Femur (tissue), 1 donor: ENCODE measurements around the gene ZC3H6.
A peak's percentile ranks its signal among the peaks of the same experiment; 100 is the strongest.
"Not testable (repeated sequence)": the region's sequence is repeated elsewhere in the genome, so short reads cannot be mapped to it uniquely, and the experiment has no call there.

Experiments used
- DNase-seq: peaks from one replicate; pipeline ENCODE4 v3.0.0-alpha.2; 2017

Gene ZC3H6

GRCh38 chr2:112332123-112332696 is 56.8 kb downstream of the ZC3H6 start:
- DNase-seq, result no peak

DNA sequence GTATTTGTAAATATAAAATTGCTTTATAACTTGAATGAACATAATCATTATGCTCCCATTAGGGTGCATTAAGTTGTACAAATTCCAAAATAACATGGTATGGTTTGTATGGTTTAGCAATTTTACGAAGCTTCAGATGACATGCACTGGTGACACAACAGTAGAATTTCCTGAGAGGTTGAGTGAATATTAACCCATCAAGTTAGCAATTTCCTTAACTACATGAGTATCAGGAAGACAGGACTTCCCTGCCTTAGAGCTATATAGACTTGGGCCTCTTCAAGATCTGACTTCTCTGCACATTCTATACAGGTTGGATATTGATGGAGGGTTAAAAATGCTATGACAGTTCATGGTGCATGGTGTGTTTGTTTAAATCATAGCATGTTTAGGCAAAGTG is 60.2 kb downstream of the ZC3H6 start:
- DNase-seq, result no peak

DNA sequence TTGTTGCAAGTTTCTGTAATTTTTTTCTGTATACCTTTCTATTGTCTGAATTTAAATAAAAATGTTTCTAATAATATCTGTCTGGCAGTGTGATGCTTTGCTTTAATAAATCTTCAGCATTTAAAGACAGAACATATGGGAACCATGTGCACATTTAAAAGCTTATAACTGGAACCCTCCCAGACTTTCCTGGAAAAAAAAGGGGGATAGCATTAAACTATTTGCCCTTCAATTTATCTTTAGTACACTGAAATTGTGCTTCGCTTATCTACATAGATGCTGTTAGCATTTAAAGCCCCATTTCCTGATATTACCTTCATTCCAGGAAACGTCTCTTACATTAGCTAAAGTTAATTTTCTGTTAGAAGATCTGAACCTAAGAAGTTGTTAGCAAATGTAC is 64.6 kb downstream of the ZC3H6 start:
- no peak for DNase-seq

GRCh38 chr2:112340475-112341267 is 65.3 kb downstream of the ZC3H6 start:
- DNase-seq, result no peak

DNA sequence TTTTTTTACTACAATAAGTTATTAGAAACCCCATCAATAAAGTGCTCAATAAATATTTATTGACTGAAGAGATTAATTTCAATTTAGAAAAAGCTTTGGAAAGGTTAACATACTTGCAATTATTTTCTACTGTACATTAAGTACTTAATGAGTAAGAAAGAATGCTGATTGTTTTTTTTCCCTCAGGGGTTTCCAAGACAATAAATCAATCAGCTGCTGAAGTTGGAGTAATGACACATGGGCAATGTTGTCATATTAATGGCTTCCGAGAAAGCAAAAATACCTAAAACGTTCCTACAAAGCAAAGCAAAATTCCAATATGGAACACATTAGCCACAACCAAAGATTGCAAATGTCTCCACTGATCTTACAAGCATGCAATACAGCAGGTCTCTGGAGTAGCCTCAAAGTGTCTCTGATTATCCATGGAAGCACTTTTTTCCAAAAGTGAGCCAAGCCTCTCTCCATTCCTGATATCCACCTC is 66.7 kb downstream of the ZC3H6 start:
- no peak for DNase-seq

GRCh38 chr2:112343827-112344585 is 68.6 kb downstream of the ZC3H6 start:
- DNase-seq, result peak; percentile 39

- no peak for DNase-seq
Measured at GRCh38 chr2:112345030-112346027, 69.9 kb downstream of the ZC3H6 start.

DNA sequence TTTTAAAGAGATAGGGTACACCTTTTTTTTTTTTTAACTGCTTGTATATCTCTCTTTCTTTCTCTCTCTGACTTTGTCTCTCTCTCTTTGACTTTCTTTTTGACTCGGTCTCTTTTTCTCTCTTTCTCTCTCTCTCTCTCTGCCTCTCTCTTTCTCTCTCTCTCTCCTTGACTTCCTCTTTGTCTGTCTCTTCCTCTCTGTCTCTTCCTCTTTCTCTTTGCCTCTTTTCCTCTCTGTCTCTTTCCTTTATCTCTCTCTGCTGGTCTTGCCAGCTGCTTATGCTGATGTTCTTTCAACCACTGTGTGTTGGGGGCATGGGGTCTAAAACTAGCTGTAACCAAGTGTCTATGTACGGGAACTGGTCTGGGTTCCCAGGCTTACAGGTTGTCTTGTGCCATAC is 76.9 kb downstream of the ZC3H6 start:
- not testable (repeated sequence) for DNase-seq

GRCh38 chr2:112352809-112353603 is 77.6 kb downstream of the ZC3H6 start:
- DNase-seq, result not testable (repeated sequence)

GRCh38 chr2:112354335-112354734 is 78.9 kb downstream of the ZC3H6 start:
- not testable (repeated sequence) for DNase-seq

DNA sequence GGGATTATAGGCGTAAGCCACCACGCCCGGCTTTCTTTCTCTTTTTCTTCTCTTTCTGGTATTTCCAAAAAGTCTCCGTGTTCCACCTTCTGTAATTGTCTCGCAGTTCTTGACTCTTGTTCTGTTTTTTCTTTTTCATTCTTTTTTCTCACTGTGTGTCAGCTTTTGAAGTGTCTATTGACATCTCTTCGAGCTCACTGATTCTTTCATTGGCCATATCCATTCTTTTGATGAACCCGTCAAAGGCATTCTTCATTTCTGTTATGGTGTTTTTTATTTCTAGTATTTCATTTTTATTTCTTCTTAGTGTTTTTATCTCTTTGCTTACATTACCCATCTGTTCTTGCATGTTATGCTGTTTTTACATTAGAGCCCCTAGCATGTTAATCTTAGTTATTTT is 84.7 kb downstream of the ZC3H6 start:
- DNase-seq, result not testable (repeated sequence)
